NCI-H345 treated with DMSO at 0.1 percent for 48 hours (cell line): ENCODE results near the gene ZNF490.

ENCODE experiments used
- DNase-seq: peaks from one replicate; lab custom pipeline; 2025; ENCODE audit not compliant: unreplicated experiment; lab: John Stamatoyannopoulos, UW

ZNF490 gene

GRCh38 chr19:12545267-12545666, 65.3 kb downstream of the ZNF490 start:
- DNase-seq, result no peak

GRCh38 chr19:12544401-12544876, 66.2 kb downstream of the ZNF490 start:
- no peak for DNase-seq

DNA sequence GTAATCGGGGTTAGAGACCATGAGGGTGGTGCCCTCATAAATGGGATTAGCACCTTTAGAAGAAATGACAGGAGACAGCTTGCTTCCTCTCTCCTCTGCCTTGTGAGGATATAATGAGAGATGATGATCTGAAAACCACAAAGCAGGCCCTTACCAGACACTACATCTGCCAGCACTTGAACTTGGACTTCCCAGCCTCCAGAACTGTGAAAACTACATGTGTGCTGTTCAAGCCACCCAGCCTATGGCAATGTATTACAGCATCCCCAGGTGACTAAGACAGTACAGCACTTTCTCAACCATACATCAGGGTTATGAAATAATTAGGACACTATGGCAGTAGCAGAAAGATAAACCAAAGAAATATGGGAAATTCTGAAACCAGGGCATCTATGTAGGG, 66.8 kb downstream of the ZNF490 start:
- DNase-seq, result no peak
